Stimulated activated CD4-positive, alpha-beta T cell treated with anti-CD3 and anti-CD28 coated beads, Interleukin-15, amount 100 ng/mL, for 1 hour (primary cell): ENCODE data around the gene ARHGAP10.
"Not testable (repeated sequence)": the region's sequence is repeated elsewhere in the genome, so short reads cannot be mapped to it uniquely, and the experiment has no call there.

Experiments used
- DNase-seq, 2 donors: peaks; one replicate each; pipeline ENCODE4 v3.0.0-alpha.2; 2020; ENCODE audit warnings: low read depth in 1 of 2, low spot score in 1 of 2

Gene ARHGAP10

GRCh38 chr4:148083073-148083472 is 351.2 kb downstream of the ARHGAP10 start:
- DNase-seq = not testable (repeated sequence)

GRCh38 chr4:148089624-148090023 is 357.7 kb downstream of the ARHGAP10 start:
- DNase-seq = no peak

- no peak for DNase-seq
Measured at GRCh38 chr4:148090029-148090428, 358.1 kb downstream of the ARHGAP10 start.

GRCh38 chr4:148090503-148091476 is 358.9 kb downstream of the ARHGAP10 start:
- DNase-seq = no peak

GRCh38 chr4:148091896-148092295 is 360.0 kb downstream of the ARHGAP10 start:
- no peak for DNase-seq

GRCh38 chr4:148092316-148093014 is 360.6 kb downstream of the ARHGAP10 start:
- DNase-seq = no peak

GRCh38 chr4:148093065-148093464 is 361.2 kb downstream of the ARHGAP10 start:
- DNase-seq = no peak

GRCh38 chr4:148094149-148094548 is 362.3 kb downstream of the ARHGAP10 start:
- no peak for DNase-seq

GRCh38 chr4:148095346-148095923 is 363.5 kb downstream of the ARHGAP10 start:
- DNase-seq = no peak

GRCh38 chr4:148097801-148098200 is 365.9 kb downstream of the ARHGAP10 start:
- no peak for DNase-seq

- DNase-seq = no peak
Measured at GRCh38 chr4:148101235-148101634, 369.3 kb downstream of the ARHGAP10 start.

GRCh38 chr4:148101790-148102189 is 369.9 kb downstream of the ARHGAP10 start:
- DNase-seq = no peak

GRCh38 chr4:148103597-148104355 is 371.9 kb downstream of the ARHGAP10 start:
- no peak for DNase-seq

- no peak for DNase-seq
Measured at GRCh38 chr4:148108766-148109165, 376.9 kb downstream of the ARHGAP10 start.

GRCh38 chr4:148109216-148109615 is 377.3 kb downstream of the ARHGAP10 start:
- no peak for DNase-seq

GRCh38 chr4:148110169-148110568 is 378.3 kb downstream of the ARHGAP10 start:
- no peak for DNase-seq

- no peak for DNase-seq
Measured at GRCh38 chr4:148112231-148112982, 380.5 kb downstream of the ARHGAP10 start.

- DNase-seq = no peak
Measured at GRCh38 chr4:148114436-148114835, 382.5 kb downstream of the ARHGAP10 start.

- no peak for DNase-seq
Measured at GRCh38 chr4:148116264-148116663, 384.4 kb downstream of the ARHGAP10 start.

GRCh38 chr4:148116969-148117368 is 385.1 kb downstream of the ARHGAP10 start:
- DNase-seq = no peak
